ENCODE results near the gene JAML. TPM values are rescaled to one million over a fixed set of nuclear protein-coding genes. Genes with fewer than 3 reads are reported as not detected.

JAML gene
- total and polyA plus RNA-seq, 2 of the 13 experiments (the other 11 are each of a cell fraction or from before 2014, with no cell fraction given): 2.0 to 3.3 TPM

DNA sequence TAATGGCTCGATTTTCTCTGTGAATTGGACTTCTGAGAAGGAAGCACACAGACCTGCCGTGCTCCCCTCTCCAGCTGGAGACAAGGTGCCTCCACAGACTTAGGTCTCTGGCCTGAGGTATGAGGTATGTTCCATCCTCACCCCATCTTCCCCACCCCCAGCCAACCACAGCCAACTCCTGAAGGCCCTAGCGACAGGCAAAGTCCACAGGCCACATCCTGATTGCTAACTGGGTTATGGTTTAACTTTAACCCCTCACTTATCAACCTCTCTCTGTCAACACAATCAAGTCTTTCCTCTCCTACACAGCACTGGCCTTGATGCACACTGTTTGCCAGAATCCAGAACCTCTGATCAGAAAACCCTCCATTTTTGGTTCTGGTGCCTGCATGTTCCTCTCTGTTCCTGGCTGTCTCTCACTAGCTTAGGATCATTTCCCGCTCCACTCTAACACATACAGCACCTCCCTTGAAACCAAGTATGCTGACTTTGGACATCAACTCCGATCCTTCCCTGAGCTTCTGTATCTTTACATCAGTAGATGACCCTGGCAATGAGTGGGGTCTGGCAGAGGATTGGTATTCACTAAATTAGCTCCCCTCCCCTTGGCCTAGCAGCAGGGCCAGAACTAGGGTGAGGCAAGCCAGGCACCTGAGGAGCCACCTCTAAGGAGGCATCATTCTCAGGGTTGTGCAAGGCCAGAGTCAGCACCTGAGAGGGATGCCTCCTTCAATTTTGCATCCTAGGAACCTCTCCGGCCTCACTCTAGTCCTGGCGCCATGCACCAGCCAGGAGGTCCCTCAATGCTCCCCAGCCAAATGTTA is 22.0 kb downstream of the JAML start (continued):
- TF ChIP-seq ZNF280D (CRISPR knock-in tag; IDR thresholded peaks at IDR 0.05) (no peak), ATF2 (CRISPR knock-in tag; IDR thresholded peaks at IDR 0.05) (peak; percentile 85; the same call in 1 of the 2 replicates), DNMT1 (CRISPR knock-in tag; IDR thresholded peaks at IDR 0.05) (no peak), HOXD1 (CRISPR knock-in tag; IDR thresholded peaks at IDR 0.05) (no peak), HOXA5 (CRISPR knock-in tag; IDR thresholded peaks at IDR 0.05) (no peak), HMGXB3 (CRISPR knock-in tag; IDR thresholded peaks at IDR 0.05; ENCODE audit: borderline replicate concordance) (no peak)
- TF ChIP-seq, protein P1, sequence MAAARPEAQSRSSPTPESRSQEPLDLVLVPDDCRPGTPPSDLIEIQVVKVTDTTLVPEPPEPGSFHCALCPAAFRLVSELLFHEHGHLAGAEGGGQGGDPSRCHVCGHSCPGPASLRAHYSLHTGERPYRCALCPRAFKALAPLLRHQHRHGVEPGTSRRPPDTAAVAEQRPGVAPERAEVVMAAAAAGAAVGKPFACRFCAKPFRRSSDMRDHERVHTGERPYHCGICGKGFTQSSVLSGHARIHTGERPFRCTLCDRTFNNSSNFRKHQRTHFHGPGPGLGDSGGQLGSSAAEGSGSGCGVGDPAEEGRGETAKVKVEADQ (CRISPR knock-in tag; IDR thresholded peaks at IDR 0.05; ENCODE audit: borderline replicate concordance): peak; percentile 46; the same call in 1 of the 2 replicates
- TF ChIP-seq, protein P2, sequence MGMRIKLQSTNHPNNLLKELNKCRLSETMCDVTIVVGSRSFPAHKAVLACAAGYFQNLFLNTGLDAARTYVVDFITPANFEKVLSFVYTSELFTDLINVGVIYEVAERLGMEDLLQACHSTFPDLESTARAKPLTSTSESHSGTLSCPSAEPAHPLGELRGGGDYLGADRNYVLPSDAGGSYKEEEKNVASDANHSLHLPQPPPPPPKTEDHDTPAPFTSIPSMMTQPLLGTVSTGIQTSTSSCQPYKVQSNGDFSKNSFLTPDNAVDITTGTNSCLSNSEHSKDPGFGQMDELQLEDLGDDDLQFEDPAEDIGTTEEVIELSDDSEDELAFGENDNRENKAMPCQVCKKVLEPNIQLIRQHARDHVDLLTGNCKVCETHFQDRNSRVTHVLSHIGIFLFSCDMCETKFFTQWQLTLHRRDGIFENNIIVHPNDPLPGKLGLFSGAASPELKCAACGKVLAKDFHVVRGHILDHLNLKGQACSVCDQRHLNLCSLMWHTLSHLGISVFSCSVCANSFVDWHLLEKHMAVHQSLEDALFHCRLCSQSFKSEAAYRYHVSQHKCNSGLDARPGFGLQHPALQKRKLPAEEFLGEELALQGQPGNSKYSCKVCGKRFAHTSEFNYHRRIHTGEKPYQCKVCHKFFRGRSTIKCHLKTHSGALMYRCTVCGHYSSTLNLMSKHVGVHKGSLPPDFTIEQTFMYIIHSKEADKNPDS (CRISPR knock-in tag; IDR thresholded peaks at IDR 0.05): no peak
- TF ChIP-seq, protein P3, sequence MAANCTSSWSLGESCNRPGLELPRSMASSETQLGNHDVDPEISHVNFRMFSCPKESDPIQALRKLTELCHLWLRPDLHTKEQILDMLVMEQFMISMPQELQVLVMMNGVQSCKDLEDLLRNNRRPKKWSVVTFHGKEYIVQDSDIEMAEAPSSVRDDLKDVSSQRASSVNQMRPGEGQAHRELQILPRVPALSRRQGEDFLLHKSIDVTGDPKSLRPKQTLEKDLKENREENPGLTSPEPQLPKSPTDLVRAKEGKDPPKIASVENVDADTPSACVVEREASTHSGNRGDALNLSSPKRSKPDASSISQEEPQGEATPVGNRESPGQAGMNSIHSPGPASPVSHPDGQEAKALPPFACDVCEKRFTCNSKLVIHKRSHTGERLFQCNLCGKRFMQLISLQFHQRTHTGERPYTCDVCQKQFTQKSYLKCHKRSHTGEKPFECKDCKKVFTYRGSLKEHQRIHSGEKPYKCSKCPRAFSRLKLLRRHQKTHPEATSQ (CRISPR knock-in tag; IDR thresholded peaks at IDR 0.05; ENCODE audit: borderline replicate concordance): 0 out of 2 replicates have a peak, but pooled peaks have one; percentile 53
